GM12878 (cell line): ENCODE data around the gene HUS1B. TPM values are rescaled to one million over a fixed set of nuclear protein-coding genes. Genes with fewer than 3 reads are reported as not detected.

Source experiments
- ATAC-seq: fragments of 200-7000 bp; cut with Tn5 transposase; 3 replicates; pipeline ENCODE4 v1.9.1; 2020; ENCODE audit warnings: mild to moderate bottlenecking, moderate library complexity
- BruUV-seq: library from RNA; stranded (reverse); fragments of 400-500 nt; replicated peaks from 2 replicates; lab custom pipeline; 2021; lab: Mats Ljungman, UMichigan
- CTCF ChIA-PET: fragments of 300-600 bp; sonication (Branson Sonifier 250); formaldehyde crosslinking; extraction: SDS; loops from one replicate; lab custom pipeline; 2021; ENCODE audit warnings: inconsistent platforms; lab: Yijun Ruan, JAX
- POLR2A ChIA-PET: fragments of 350-600 bp; formaldehyde crosslinking; extraction: SDS; loops from one replicate; lab custom pipeline; 2021; ENCODE audit warnings: inconsistent platforms; lab: Charles Lee
- RAD21 ChIA-PET: fragments of 300-600 bp; sonication (Branson Sonifier 250); formaldehyde crosslinking; loops from one replicate; lab custom pipeline; 2023; ENCODE audit warnings: antibody characterized with exemption; ENCODE audit not compliant: unreplicated experiment; lab: Charles Lee
- SMC1A ChIA-PET: fragments of 300-600 bp; sonication (Branson Sonifier 250); formaldehyde crosslinking; loops from one replicate; lab custom pipeline; 2023; ENCODE audit not compliant: unreplicated experiment, uncharacterized antibody; lab: Charles Lee
- DNase-seq: peaks from one replicate; pipeline ENCODE4 v3.0.0-alpha.2; 2011; ENCODE audit warnings: low read depth, low spot score
- FAIRE-seq: peaks from 3 replicates; lab custom pipeline; 2011; peaks lifted over from hg19 to GRCh38; lab: Jason Lieb, UNC
- H2AFZ ChIP-seq: 2 replicates; pipeline ENCODE4 v1.6.0; 2011; ENCODE audit warnings: low read depth, low read length, control low read depth; ENCODE audit not compliant: control insufficient read depth
- H3K27ac ChIP-seq: 2 replicates; pipeline ENCODE4 v1.5.1; 2011; ENCODE audit warnings: control low read depth; ENCODE audit not compliant: control insufficient read depth, insufficient read depth
- H3K27me3 ChIP-seq, 2 experiments: replicated peaks in 1 of 2; 2 replicates each; pipeline versions ENCODE4 v1.6.0 to v1.6.1; 2011; ENCODE audit warnings: low read length in 1 of 2; ENCODE audit not compliant: control insufficient read depth in 2 of 2, insufficient read depth in 2 of 2
- H3K36me3 ChIP-seq, 2 experiments: 2 replicates each; pipeline ENCODE4 v1.5.1; 2011; ENCODE audit warnings: low read length in 1 of 2; ENCODE audit not compliant: control insufficient read depth in 2 of 2, insufficient read depth in 2 of 2
- H3K4me1 ChIP-seq: 2 replicates; pipeline ENCODE4 v1.6.1; 2011; ENCODE audit warnings: mild to moderate bottlenecking, low read length, moderate library complexity, mixed read lengths; ENCODE audit not compliant: control insufficient read depth, insufficient read depth
- H3K4me2 ChIP-seq: 2 replicates; pipeline ENCODE4 v1.6.0; 2011; ENCODE audit warnings: control low read depth; ENCODE audit not compliant: control insufficient read depth, insufficient read depth
- H3K4me3 ChIP-seq: fragments of 200-600 bp; sonication (generic); 2 replicates; pipeline ENCODE4 v1.5.1; 2016
- H3K79me2 ChIP-seq: 2 replicates; pipeline ENCODE4 v1.6.0; 2011; ENCODE audit warnings: low read length; ENCODE audit not compliant: control insufficient read depth, insufficient read depth
- H3K9ac ChIP-seq: 2 replicates; pipeline ENCODE4 v1.8.0; 2011; ENCODE audit warnings: low read length, control low read depth, mixed read lengths; ENCODE audit not compliant: control insufficient read depth, insufficient read depth
- H3K9me3 ChIP-seq: replicated peaks from 3 replicates; pipeline ENCODE4 v1.5.1; 2011; ENCODE audit warnings: mild to moderate bottlenecking, low read length; ENCODE audit not compliant: control insufficient read depth, insufficient read depth
- H4K20me1 ChIP-seq: 2 replicates; pipeline ENCODE4 v1.6.0; 2011; ENCODE audit not compliant: control insufficient read depth, insufficient read depth
- BHLHE40 ChIP-seq, 2 experiments: fragments of 450-650 bp in 1 of 2; IDR thresholded peaks; 2 replicates each; pipeline ENCODE4 v1.6.1; 2011 to 2017; ENCODE audit warnings: low read depth in 2 of 2, borderline replicate concordance in 1 of 2, improper control_type of control experiment in 1 of 2, low read length in 1 of 2, mild to moderate bottlenecking in 1 of 2
- FOS ChIP-seq: IDR thresholded peaks from 3 replicates; pipeline ENCODE4 v1.6.1; 2011; ENCODE audit warnings: borderline replicate concordance; ENCODE audit not compliant: insufficient read length; ENCODE audit errors: extremely low read depth
- IKZF2 ChIP-seq, 2 experiments: fragments of 450-650 bp; IDR thresholded peaks; 2 replicates each; pipeline ENCODE4 v1.6.1; 2017; ENCODE audit warnings: mild to moderate bottlenecking in 2 of 2, moderate library complexity in 2 of 2
- JUND ChIP-seq: IDR thresholded peaks from 2 replicates; pipeline ENCODE4 v1.6.1; 2012; ENCODE audit warnings: low read depth, mild to moderate bottlenecking, low read length, improper control_type of control experiment, moderate library complexity
- POLR2AphosphoS2 ChIP-seq: IDR thresholded peaks from 2 replicates; pipeline ENCODE4 v1.6.1; 2011; ENCODE audit warnings: low read depth, mild to moderate bottlenecking, low read length, improper control_type of control experiment, moderate library complexity
- POLR2AphosphoS5 ChIP-seq: IDR thresholded peaks from 2 replicates; pipeline ENCODE4 v1.6.1; 2011; ENCODE audit warnings: mild to moderate bottlenecking, low read length, inconsistent platforms
- RAD21 ChIP-seq: IDR thresholded peaks from 2 replicates; pipeline ENCODE4 v1.6.1; 2011; ENCODE audit warnings: mild to moderate bottlenecking, low read depth, low read length, moderate library complexity; ENCODE audit not compliant: insufficient read depth
- WGBS: methylation state at CpG from one replicate; pipeline ENCODE4 v1.1.6; 2016; ENCODE audit warnings: low lambda C conversion rate; ENCODE audit not compliant: insufficient replicate concordance, insufficient coverage; ENCODE audit errors: missing lambda C conversion rate; 5-methylcytosine and 5-hydroxymethylcytosine counted together
- in situ Hi-C: fragments of 300-500 bp; cut with MboI; formaldehyde crosslinking; loops from 9 replicates; pipeline ENCODE4 v1.14.3; 2018; ENCODE audit warnings: mixed read lengths
- intact Hi-C: fragments of 100-400 bp; cut with micrococcal nuclease; formaldehyde crosslinking; loops from one replicate; pipeline ENCODE4 v1.14.2; 2022; ENCODE audit not compliant: unreplicated experiment
- polyA plus RNA-seq, 11 experiments: library from polyadenylated mRNA; depleted of rRNA in 4 of 11; unstranded in 6 of 11; stranded (reverse) in 5 of 11; fragments of >200 nt; fragmentation: Nextera tagmentation in 4 of 11; fragmentation: Illumina TruSeq in 1 of 11; extraction: Ambion mirVana in 4 of 11; extraction: Trizol in 1 of 11; gene quantifications; 1 replicate in 1 of 11; 2 replicates in 10 of 11; pipeline versions ENCODE4 v1.2.1 to v1.2.3, GENCODE V29; 2011 to 2016; ENCODE audit warnings: inconsistent platforms in 2 of 11, missing spikeins in 2 of 11, low read depth in 1 of 11
- total RNA-seq, 4 experiments: library from RNA; depleted of rRNA in 3 of 4; stranded (reverse); fragments of >200 nt in 3 of 4; fragmentation: Illumina TruSeq in 1 of 4; extraction: Trizol in 1 of 4; gene quantifications; 2 replicates each; pipeline versions ENCODE4 v1.2.1 to v1.2.3, GENCODE V29; 2013 to 2021
- TF ChIP-seq, protein P1 (sequence below), 3 experiments: IDR thresholded peaks in 2 of 3; conservative IDR thresholded peaks in 1 of 3; 2 replicates each; pipeline ENCODE4 v1.5.1; 2011; ENCODE audit warnings: low read depth in 3 of 3, low read length in 3 of 3, mild to moderate bottlenecking in 3 of 3, control low read depth in 2 of 3, moderate library complexity in 2 of 3, inconsistent platforms in 1 of 3, mixed read lengths in 1 of 3; ENCODE audit not compliant: control insufficient read depth in 2 of 3, insufficient read depth in 1 of 3; ENCODE audit errors: extremely low read depth in 1 of 3

Gene HUS1B
- total and polyA plus RNA-seq, 10 of the 15 experiments (the other 5 are each of a cell fraction or from before 2014, with no cell fraction given) = 0.11 to 1.3 (median 0.68) TPM; not detected in 3

DNA sequence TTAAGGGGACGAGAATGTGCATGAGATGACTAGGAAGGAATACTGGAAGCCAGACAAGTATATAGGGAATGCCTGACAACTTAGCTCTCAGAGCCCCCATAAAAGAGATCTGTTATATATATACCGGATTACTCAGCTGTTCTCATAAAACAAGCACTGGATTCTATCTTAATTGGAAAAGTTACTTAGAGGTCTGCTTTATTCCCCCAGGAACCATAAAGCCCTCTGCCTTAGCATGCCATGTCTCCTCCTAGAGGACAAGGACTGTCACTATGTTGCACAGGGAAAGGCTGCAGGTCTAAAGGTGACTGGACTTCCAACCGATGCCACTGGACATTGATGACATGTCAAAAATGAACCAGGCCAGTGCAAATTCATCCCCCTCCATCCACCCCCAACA is 29.6 kb upstream of the HUS1B start:
- WGBS = 98% methylated on average over 3 of the region's 3 CpGs
- Histone ChIP-seq H3K27ac (no peak overlapping the region), H3K79me2 (peaks cover 37% of the 10 kb centered on the region), H4K20me1 (no peaks in the 10 kb centered on the region), H3K4me1 (peaks cover 12% of the 10 kb centered on the region), H2AFZ (no peak overlapping the region), H3K9ac (no peak overlapping the region), H3K4me2 (no peak overlapping the region), H3K9me3 (no peaks in the 10 kb centered on the region), H3K36me3 (peaks cover 2 to 9% of the 10 kb centered on the region in 2 experiments; a peak in 2 of 4 replicates)
- ATAC-seq (no peak), FAIRE-seq (no peak)
- BruUV-seq = no TSS peak
- RAD21 ChIA-PET = no interaction called here
- CTCF ChIA-PET = interaction anchor here (1.5 kb wide), 1 partner anchor 93 kb away, joined by 6 read pairs; no protein-coding TSS in a partner anchor
- SMC1A ChIA-PET = interaction anchor here (0.6 to 1.1 kb wide), 2 partner anchors 23 to 485 kb away, joined by 4 read pairs; no protein-coding TSS in a partner anchor
- no peak for TF ChIP-seq JUND
- TF ChIP-seq RAD21 = peak; percentile 47
- no peak for TF ChIP-seq IKZF2 (IDR thresholded peaks at IDR 0.05)
- TF ChIP-seq FOS = no peak
- TF ChIP-seq, protein P1, sequence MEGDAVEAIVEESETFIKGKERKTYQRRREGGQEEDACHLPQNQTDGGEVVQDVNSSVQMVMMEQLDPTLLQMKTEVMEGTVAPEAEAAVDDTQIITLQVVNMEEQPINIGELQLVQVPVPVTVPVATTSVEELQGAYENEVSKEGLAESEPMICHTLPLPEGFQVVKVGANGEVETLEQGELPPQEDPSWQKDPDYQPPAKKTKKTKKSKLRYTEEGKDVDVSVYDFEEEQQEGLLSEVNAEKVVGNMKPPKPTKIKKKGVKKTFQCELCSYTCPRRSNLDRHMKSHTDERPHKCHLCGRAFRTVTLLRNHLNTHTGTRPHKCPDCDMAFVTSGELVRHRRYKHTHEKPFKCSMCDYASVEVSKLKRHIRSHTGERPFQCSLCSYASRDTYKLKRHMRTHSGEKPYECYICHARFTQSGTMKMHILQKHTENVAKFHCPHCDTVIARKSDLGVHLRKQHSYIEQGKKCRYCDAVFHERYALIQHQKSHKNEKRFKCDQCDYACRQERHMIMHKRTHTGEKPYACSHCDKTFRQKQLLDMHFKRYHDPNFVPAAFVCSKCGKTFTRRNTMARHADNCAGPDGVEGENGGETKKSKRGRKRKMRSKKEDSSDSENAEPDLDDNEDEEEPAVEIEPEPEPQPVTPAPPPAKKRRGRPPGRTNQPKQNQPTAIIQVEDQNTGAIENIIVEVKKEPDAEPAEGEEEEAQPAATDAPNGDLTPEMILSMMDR (IDR thresholded peaks at IDR 0.05 in 2 of 3, conservative IDR thresholded peaks at IDR 0.05 in 1 of 3; ENCODE audit: control insufficient read depth in 2 of 3, extremely low read depth in 1 of 3, insufficient read depth in 1 of 3, low read depth in 3 of 3, low read length in 3 of 3) = peak; percentile 13 to 38 (median 37); a peak in 3 of 6 replicates
- TF ChIP-seq POLR2AphosphoS2 = no peak
- no peak for TF ChIP-seq POLR2AphosphoS5
- TF ChIP-seq BHLHE40 (IDR thresholded peaks at IDR 0.05; ENCODE audit: borderline replicate concordance in 1 of 2, low read depth in 2 of 2, low read length in 1 of 2) = no peak
- TF ChIP-seq, all 136 proteins: peak for 2
- Histone ChIP-seq H3K4me3 (no peak overlapping the region), H3K27me3 (no peaks in the 10 kb centered on the region)
- POLR2A ChIA-PET = interaction anchor here (0.7 kb wide), 1 partner anchor 8 kb away, joined by 4 read pairs; no protein-coding TSS in a partner anchor
- intact Hi-C loops (no loop called here), in situ Hi-C loops (no loop called here)
- no peak for DNase-seq
